Measurements from ENCODE around the gene NMNAT3.

Gene NMNAT3

DNA sequence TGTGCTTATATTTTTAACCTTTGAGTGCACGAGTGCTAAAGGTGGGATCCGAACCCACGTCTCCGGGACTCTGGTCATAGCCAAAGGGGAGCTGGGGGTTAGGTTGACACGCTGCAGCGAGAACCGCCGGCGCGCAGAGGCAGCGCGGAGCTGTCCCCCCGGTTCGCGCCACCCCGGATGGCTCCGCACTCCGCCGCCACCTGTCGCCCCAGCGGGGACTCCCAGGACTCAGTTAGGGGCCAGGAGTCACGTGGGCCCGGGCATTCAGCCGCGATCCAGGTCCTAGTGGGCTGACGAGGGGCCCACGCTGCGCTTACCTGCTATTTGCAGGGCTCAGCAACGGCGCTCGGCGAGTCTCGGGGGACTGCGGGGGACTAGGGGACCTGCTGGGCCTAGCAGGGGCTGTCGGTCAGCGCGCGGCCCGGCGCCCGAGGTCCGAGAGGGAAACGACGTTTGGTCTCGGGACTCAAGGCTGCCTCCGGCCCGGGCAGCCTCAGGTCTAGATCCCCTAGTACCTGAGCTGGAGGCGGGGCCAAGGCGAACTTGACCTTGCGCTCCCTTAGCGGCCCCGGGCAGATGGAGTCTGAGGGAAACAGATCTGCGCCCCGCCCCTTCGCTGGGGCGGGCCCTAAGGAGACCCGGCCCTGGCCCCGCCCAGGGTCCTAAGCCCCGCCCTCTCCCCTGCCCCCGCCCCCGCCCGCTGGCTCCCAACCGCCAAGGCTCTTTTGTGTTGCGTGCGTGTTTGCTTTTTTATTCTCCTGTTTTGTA, at the start of gene NMNAT3:
Gene NMNAT3, minus strand, starts transcription at position 585 of the 768 bp plus-strand sequence. CDS start 50,248 bp downstream, outside the sequence.
- DNase-seq (ENCODE audit: low read depth), result no peak

DNA sequence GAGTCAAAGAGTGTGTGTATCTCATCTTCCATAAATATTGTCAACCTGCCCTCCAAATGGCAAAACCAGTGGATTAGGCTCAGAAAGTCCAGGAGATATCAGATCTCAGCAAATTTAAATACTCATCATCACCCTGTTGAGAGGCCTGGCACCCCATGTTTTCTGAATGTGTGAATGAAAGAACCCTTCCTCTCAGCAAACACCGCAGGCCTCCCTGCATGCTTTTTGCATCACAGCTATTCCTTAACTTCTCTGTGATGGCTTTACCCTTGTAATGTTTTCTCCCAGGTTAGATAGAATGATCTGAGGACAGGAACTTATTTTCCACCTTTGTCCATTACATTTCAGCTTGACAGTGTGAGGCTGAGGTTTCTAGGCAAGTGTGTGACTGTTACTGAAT, 43.6 kb upstream of the NMNAT3 start:
- DNase-seq (ENCODE audit: low read depth), result no peak

DNA sequence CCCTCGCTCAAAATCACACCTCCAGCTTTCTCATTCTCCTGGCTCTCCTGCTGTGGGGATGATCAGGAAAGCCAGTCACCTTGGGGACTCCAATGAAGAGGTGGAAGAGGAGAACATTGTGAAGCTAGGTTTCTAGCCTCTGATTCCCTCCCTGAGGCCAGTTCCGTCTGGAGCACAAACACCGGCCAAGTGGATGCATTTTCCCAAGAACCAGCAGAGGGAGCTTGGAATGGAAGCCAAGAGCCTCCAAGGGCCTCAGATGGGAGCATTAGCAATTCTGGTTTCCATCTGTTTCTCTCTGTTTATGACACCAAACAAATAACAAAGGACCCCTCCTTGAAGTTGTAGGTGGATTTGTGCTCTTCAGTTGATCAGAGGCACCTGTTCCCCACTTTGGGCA, 40.6 kb upstream of the NMNAT3 start:
- peak; percentile 3 for DNase-seq (ENCODE audit: low read depth)

DNA sequence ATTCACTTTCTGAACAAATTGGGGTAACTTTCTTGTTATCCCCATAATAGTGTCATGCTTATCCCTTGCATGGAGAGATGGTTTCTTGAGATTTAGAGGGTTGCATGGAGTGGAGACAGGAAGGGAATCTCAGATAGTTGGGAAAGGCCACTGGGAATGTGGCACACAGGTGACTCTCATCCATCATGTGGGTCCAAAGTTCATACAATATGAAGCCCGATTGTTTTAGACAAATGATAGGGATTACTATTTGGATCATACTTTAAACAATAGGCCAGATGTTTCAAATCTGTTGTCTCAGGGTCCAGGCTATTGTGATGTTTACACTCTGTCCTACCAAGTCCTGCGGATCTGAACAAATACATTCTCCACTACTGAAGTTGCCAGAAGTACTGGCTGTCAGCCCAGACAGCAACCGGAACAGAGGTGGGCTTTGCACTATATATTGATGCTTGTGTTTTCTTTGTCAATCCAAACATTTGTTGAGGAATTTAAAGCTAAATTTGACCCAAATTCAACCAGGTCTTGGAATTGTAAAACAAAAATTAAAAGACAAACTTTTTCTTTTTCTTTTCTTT, 39.2 kb upstream of the NMNAT3 start:
- no peak for DNase-seq (ENCODE audit: low read depth)

DNA sequence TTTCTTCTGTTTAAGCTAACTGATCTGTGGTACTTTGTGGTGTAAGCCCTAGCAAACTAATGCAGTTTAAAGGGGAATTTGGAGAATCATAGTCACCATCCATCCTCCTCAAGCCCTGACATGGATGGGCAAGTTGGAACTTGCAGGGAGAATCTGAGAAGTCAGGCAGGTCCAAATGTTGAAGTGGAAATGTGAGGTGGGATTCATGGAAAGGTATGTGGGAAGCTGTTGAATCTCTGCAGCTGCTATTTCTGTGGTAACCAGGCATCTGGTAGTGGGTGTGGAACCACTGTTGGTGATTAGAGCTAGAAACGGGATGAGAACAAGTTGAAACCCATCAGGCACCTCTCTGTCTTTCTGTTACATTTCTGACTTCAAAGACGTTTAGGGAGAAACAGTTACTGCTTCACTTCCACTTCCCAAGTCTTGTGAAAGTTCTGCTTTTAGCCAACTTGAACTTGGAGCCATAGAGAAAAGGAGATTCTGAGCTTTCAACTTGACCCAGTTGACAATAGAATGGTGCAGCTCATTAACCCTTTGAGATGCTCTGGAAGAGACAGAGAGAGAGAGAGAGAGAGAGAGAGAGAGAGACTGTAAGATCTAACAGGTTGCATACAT, 38.1 kb upstream of the NMNAT3 start:
- no peak for DNase-seq (ENCODE audit: low read depth)

DNA sequence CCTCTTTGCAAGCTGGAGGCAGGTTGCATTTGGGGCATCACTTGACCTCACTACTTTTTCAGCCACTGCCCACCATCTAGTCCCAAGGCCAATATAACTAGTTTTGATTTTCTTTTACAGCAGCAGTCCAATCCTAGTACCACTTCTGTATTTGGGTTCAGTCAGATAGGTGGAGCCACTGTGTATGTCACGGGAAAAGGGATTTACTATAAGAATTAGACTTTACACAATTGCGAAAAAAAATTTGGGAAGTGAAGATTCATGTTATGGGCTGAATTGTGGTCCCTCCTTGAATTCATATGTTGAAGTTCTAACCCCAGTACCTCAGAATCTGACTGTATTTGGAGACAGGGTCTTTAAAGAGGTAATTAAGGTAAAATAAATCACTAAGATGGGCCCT, 37.4 kb upstream of the NMNAT3 start:
- DNase-seq (ENCODE audit: low read depth), result no peak

DNA sequence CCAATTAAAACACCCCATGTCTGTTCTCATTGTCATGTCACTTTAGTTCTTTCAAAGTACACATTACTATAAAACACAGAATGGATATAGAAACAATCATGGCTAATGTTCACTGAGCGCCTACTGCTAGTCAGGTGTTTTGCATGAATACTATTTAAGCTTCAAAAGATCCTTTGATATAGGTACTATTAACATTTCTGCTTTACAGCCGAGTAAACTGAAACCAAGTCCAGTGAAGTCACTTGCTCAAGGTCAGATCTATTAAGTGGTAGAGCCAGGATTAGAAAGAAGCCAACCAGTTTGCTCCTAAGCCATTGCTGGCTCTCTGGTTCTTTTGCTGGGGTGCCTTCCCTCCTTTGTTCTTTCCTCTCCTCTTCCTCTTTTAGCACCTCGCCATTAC, 32.4 kb upstream of the NMNAT3 start:
- no peak for DNase-seq (ENCODE audit: low read depth)

DNA sequence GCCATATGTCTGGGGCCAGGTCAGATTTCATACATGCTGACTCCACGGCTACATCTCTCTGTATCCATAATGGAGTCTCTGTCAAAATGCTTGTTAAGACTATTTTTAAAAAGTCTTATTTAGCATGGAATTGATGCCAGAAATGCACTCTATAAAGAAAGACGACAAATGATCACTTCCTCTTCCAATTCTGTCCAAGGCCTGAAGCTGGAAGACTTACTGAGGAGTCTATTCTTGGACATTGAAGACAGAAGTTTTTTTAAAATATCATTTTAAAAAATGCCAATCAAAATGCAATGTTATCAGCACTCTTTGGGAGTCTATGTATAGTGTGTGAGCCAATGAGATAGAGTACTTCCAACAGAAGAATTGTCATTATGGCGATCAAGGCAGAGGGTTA, 27.9 kb upstream of the NMNAT3 start:
- DNase-seq (ENCODE audit: low read depth), result no peak

DNA sequence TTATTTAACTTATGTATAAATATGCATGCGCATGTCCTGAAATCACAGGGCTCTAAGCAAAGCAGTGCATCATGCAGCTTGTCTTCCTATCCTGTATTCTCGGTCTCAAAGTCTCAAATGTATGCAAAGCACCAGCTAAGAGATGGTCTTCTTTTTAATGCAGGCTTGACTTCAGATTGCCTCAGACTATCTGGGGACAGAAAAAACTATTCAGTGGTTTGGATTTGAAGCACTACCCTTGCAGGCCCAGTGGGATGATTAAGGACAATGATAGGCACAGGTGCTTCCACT, 18.5 kb upstream of the NMNAT3 start:
- no peak for DNase-seq (ENCODE audit: low read depth)

DNA sequence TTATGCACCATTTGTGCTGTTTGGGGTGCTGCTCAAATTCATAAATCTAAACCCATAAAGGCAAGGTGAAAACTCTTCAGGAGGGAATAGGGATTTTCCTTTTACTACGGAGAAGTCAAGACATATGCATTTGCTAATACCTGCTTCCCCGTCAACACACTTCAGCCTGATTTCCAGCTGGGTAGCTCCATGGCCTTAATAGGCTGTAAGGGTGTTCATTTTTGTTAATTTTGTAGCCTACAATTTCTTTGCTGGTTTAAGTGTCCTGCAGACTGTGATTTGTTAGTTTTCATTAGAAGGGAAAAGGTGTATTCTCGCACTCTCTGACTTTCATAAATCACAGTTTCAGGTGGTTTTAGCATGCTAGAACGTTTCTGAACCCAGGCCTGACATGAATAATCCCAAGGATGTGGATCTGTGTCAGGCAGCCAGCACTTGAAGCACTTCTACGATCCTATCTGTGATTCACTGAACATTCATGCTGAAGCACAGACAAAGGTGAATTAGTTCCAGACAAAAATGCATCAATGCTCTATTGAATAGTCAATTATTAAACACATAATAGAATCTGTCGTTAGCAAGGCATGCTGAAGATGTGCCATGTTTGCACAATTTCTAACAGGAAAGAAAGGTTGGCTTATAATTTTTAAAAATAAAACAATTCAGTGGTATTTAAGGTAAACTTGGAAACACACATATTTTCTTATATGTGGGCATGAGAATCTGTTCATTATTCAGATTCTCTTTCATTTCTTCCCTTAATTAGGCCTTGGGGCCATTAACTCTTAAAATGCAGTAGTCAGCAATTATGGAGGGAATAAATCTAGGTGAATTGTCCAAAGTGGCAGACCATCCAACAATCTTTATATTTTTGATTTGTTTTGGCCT, 17.9 kb upstream of the NMNAT3 start:
- no peak for DNase-seq (ENCODE audit: low read depth)

DNA sequence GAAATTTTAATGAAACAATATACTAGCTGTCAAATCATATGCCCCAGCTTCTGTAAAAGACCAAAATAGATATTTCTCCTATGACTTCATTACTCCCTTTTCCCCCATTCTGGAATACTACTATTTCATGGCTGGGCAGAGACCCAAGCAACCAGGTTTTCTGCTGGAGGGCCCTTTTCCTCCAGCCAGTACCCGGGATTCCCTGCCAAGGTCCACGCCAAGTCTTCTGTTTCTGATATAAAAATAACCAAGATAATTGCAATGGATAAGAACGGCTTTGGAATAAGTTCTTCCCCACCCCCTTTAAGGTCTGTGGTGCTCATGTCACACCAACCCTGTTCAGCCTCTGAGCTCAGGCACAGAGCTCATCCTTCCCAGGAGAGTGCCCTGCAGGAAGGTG, 17.2 kb upstream of the NMNAT3 start:
- no peak for DNase-seq (ENCODE audit: low read depth)

DNA sequence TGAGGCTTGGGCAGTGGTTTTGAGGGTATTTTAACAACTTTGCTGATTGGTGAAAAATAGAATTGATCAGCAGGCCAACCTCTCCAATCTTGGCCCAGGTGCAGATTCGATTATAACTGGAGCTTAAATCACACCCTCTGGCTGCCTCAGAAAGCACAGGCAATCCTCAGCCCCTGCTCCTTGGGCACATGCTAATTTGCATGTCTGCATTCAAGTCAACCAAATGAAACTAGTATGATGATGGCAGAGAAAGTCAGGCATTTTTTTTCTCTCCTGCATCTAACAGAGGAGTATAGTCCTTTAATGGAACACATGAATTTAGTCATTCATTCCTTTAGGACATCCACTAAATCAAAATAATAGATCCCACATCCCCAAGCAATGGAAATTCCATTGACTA, 16.8 kb upstream of the NMNAT3 start:
- DNase-seq (ENCODE audit: low read depth), result no peak

DNA sequence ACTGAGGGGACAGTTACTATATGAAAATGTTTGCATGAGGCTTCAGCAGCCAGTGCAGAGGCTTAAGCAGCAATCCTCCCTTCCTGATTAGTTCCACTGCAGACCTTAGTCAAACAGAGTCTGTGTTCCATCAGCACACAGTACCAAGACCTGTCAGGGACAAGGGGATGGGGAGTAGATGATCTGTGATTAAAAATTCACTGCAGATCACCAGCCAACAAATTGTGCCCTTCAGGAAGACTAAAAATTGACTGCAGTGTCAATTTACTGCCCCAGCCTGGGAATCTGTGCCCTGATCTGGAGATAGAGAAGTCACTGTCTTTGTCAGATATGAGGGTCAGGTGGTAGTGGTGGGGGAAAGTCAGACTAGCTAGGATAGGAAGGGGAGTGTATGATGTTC, 13.8 kb upstream of the NMNAT3 start:
- no peak for DNase-seq (ENCODE audit: low read depth)

DNA sequence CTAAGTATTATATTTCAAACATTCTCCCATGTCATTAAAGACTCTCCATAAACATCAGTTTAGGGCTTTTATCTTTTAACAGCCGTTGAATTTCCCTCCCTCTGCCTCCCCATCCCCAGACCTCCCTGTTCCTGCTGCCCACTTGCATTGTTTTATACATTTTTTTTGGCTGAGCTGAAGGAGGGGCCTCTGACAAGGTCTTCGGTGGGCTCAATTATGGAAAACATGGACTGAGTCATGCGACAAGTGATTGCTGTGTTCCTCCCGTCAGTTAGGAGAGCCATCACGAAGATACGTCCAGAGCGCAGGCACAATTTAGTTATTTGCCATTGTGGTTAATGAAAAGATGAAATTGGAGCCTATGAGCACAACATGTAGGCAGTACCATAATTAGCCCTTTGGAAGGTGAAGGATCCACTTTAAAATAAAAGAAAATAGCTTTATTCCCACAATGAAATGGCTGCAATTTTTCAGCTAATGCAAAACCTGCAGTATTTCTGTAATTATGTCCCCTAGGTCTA, 12.0 kb upstream of the NMNAT3 start:
- no peak for DNase-seq (ENCODE audit: low read depth)

DNA sequence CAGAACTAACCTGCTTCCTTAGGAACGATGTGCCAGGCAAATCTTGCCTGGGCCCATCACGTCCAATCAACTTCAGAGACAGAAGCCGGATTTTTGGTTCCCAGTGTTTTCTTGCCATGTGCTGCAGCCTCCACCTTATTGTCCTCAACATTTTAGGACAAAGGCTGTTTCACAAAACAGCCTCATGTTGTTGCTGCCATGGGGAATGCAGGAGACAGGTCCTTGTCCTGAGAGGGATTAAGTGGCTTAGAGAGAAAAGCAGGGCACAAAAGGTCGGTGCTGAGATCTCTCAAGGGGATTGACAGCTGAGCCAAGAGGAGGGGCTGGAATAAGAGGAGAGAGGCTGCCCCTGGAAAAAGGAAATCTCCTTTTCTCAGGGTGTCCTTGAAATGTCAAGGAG, 11.3 kb upstream of the NMNAT3 start:
- no peak for DNase-seq (ENCODE audit: low read depth)

DNA sequence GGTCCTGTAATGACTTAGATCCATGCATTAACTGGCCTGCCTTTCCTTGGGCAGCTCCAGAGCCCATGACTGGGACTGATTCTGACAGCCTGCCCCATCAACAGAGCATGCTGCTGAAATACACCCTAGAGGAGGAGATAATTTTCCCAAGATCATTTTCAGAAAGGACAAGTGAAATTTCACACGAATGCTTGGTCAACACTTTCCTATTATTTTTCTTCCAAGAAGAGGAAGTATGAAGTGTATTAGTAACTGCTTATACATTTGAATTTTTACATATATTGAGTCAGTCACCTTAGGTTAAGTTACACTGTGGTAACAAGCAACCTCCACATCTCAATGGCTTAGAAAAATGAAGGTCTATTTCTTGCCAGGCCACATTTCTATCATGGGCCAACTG, 9.7 kb upstream of the NMNAT3 start:
- DNase-seq (ENCODE audit: low read depth), result no peak

DNA sequence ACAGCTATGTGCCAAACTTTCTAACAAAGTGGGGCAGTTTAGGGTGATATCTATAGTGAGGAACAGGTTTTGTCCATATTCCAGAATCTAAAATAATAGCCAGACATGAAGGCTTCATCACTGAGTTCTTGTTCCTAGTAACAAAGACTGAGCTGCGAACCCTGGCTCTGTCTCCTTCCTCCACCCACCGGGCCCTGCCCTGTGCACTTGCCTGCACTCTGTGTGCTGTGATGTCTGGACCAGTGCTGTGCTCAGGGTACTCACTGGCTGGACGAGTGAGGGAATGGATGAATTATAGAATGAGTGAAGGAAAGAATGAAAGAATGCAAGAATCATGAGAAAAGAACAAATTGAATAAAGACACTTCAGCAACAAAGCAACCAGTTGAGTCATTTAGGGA, 8.9 kb upstream of the NMNAT3 start:
- no peak for DNase-seq (ENCODE audit: low read depth)

DNA sequence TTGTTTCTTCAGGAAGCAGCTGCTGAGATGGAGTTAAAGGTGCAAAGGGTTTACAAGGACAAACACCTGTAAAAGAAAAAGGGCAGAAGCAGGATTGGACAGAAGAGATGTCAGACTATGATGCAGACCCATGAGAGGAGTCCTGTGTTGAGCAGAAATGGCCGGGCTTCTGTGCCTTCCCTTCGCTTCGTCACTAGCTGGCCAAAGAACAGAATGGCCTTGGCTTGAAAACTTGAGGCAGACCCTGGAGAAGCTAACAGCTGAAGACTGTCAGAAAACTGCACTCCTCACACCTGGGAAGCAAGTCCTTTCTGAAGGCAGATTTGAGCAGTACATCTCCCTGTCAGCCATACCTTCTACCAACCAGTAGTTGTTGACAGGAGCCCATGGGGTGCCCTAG, 8.4 kb upstream of the NMNAT3 start:
- no peak for DNase-seq (ENCODE audit: low read depth)

DNA sequence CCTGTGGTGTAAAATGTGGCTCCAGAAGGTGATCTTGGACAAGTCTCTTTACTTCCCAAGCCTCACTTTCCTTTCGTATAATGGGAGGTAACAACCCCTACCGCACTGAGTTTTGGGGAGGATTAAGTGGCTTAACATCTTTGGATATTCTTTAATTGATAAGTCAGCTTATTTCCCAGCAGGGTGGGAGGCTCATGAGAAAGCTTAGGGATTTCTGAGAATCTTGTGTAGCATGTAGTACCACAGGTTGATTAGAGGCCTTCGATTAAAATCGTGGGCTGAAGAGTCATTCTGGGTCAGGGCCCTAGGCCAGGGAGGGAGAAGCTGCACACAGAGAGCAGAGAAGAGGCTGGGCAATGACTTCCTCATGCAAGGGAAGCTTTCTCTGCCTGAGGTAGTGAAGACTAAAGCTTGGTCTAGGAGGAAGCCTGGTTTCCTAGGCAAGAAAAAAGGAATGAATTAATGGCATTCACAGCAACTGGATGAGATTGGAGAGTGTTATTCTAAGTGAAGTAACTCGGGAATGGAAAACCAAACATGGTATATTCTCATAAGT, 1.5 kb upstream of the NMNAT3 start:
- DNase-seq (ENCODE audit: low read depth), result no peak

DNA sequence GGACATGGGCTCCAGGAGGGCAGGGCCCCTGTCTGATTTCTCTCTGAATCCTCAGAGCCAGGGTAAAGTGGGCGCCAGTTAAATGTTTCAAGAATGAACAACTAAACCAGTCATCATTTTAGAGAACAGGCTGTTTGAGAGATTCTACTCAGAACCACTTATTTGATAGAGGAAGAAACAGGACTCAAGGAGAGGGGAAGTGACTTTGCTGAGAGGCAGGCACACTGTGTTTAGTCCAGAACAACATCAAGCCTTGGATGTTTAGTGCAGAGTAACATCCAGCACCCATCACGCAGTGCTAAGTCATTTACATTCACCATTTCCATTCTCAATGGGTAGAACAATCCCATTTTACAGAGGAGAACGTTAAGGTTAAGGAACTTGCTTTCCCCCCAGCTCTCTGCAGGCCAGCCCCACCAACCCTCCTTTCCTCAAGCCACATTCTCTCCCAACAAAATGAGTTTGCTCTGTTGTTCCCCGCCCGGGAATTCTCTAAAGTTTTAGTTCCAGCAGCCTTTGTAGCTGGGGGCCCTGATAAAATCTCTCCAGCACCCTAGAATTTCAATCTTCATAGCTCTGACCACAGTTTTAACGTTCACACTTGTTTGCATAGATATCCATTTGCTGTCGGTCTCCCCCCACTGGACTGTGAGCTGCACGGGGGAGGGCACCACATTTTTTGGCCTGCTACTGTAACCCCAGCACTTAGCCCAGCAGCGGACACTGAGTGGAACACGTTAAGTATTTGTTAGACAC, 962 bp downstream of the NMNAT3 start:
- no peak for DNase-seq (ENCODE audit: low read depth)

DNA sequence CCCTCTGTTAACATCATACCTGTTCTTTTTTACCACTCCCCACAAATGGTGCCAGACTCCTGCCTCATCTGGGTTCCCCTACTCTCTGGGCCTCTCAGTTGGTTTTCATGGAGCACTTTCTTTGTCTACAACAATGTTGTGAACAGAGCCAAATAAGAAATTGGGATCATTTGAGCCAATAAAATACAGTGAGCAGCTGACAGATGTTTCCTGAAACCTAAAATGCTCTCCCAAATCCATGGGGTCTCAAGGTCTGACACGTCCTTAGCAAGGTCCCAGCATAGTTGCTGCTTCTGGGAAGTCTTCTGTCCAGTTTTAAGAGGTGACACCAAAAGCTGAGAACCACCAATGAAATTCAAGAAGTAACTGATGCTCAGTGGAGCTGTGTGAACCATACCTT, 1.7 kb downstream of the NMNAT3 start:
- no peak for DNase-seq (ENCODE audit: low read depth)

DNA sequence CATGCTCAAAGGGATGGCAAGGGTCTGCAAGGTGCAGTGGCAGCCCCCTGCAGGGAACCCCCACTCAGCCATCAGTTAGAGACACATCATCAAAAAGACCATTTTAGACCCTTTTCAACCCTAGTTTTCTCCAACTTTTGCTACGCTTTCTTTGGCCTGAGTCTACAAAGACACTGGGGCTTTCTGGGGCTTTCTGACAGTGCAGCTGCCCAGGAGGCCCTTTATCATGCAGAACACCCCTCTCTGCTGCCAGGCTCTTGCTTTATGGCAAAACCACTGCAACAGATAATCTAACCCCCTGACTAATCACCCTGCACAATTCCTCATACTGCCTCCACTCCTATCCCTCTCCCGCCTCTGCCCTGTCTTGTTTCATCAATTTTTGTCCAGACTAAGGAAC, 2.4 kb downstream of the NMNAT3 start:
- no peak for DNase-seq (ENCODE audit: low read depth)

Measured in GM04503 (cell line).